WTC11 (cell line): ENCODE data around the gene PI4KA.

Experiments
- CREM ChIP-seq: sonication (generic); formaldehyde crosslinking; IDR thresholded peaks from 2 replicates; pipeline ENCODE4 v1.8.1; 2022; ENCODE audit warnings: mild to moderate bottlenecking, missing genetic modification reagents, moderate library complexity
- ETV6 ChIP-seq: sonication (generic); formaldehyde crosslinking; IDR thresholded peaks from 2 replicates; pipeline ENCODE4 v1.8.1; 2022; ENCODE audit warnings: mild to moderate bottlenecking, missing genetic modification reagents
- NFE2L1 ChIP-seq: sonication (generic); formaldehyde crosslinking; IDR thresholded peaks from 2 replicates; pipeline ENCODE4 v1.8.1; 2023; ENCODE audit warnings: missing genetic modification reagents
- SP1 ChIP-seq: sonication (generic); formaldehyde crosslinking; conservative IDR thresholded peaks from 2 replicates; pipeline ENCODE4 v1.8.1; 2022; ENCODE audit warnings: missing genetic modification reagents
- ZNF317 ChIP-seq: sonication (generic); formaldehyde crosslinking; IDR thresholded peaks from 2 replicates; pipeline ENCODE4 v1.8.1; 2023; ENCODE audit warnings: low read depth, mild to moderate bottlenecking, moderate library complexity, missing genetic modification reagents, borderline replicate concordance
- TF ChIP-seq, protein P1 (sequence below): fragments of 200-600 bp; IDR thresholded peaks from 2 replicates; pipeline ENCODE4 v1.8.0; 2022; ENCODE audit warnings: antibody characterized with exemption
- TF ChIP-seq, protein P2 (sequence below): sonication (generic); formaldehyde crosslinking; IDR thresholded peaks from 2 replicates; pipeline ENCODE4 v1.8.1; 2023; ENCODE audit warnings: mild to moderate bottlenecking, missing genetic modification reagents
- TF ChIP-seq, protein P3 (sequence below): sonication (generic); formaldehyde crosslinking; IDR thresholded peaks from 2 replicates; pipeline ENCODE4 v1.8.1; 2023; ENCODE audit warnings: mild to moderate bottlenecking, moderate library complexity, missing genetic modification reagents

DNA sequence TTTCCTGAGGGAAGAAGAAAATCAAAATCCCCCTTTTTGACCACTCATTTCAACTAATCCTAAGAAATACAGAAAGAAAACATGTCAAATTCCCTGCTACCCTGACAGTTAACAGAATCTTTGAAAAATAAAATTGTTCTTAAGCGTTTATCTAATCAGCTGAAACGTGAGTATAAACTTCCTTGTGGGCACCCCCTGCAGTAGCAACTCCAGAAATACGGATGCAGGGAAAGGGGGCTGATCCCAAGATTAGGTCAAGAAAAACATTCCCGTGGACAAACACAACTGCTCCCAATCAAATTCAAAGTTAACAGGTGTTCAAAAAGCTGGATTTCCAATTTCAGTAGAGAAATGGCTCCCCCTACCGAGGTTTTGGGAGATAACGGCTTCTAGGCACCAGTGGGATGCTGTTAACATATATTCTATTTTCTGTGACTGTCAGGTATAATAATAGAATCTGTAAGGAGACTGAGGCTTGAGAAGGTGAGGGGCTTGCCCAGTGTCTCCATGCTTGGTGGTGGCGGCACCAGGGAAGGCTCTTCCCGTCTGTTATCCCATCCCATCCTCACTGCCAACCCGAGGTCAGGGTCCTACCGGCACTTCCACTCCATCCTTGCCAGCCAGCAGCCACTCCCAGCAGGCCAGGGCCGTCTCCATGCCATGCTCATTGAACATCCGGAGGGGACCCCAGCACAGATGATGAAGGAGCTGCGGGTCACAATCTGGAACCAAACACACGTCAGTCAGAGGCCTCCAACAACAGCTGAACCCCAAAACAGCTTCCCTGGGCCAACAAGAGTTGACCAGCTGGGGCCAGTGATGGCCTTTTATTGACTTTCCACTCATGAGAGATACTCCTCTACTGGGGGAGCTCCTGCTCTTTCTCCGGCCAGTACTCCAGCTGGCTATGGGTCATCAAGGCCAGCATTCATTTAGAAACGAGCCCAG lies 116.7 kb downstream of the PI4KA start:
- TF ChIP-seq ETV6 (CRISPR knock-in tag) (no peak), NFE2L1 (CRISPR knock-in tag) (no peak), SP1 (CRISPR knock-in tag) (no peak), ZNF317 (CRISPR knock-in tag) (no peak), CREM (no peak)
- TF ChIP-seq, protein P1, sequence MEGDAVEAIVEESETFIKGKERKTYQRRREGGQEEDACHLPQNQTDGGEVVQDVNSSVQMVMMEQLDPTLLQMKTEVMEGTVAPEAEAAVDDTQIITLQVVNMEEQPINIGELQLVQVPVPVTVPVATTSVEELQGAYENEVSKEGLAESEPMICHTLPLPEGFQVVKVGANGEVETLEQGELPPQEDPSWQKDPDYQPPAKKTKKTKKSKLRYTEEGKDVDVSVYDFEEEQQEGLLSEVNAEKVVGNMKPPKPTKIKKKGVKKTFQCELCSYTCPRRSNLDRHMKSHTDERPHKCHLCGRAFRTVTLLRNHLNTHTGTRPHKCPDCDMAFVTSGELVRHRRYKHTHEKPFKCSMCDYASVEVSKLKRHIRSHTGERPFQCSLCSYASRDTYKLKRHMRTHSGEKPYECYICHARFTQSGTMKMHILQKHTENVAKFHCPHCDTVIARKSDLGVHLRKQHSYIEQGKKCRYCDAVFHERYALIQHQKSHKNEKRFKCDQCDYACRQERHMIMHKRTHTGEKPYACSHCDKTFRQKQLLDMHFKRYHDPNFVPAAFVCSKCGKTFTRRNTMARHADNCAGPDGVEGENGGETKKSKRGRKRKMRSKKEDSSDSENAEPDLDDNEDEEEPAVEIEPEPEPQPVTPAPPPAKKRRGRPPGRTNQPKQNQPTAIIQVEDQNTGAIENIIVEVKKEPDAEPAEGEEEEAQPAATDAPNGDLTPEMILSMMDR: peak; percentile 74
- TF ChIP-seq, protein P2, sequence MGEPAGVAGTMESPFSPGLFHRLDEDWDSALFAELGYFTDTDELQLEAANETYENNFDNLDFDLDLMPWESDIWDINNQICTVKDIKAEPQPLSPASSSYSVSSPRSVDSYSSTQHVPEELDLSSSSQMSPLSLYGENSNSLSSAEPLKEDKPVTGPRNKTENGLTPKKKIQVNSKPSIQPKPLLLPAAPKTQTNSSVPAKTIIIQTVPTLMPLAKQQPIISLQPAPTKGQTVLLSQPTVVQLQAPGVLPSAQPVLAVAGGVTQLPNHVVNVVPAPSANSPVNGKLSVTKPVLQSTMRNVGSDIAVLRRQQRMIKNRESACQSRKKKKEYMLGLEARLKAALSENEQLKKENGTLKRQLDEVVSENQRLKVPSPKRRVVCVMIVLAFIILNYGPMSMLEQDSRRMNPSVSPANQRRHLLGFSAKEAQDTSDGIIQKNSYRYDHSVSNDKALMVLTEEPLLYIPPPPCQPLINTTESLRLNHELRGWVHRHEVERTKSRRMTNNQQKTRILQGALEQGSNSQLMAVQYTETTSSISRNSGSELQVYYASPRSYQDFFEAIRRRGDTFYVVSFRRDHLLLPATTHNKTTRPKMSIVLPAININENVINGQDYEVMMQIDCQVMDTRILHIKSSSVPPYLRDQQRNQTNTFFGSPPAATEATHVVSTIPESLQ (CRISPR knock-in tag): no peak
- TF ChIP-seq, protein P3, sequence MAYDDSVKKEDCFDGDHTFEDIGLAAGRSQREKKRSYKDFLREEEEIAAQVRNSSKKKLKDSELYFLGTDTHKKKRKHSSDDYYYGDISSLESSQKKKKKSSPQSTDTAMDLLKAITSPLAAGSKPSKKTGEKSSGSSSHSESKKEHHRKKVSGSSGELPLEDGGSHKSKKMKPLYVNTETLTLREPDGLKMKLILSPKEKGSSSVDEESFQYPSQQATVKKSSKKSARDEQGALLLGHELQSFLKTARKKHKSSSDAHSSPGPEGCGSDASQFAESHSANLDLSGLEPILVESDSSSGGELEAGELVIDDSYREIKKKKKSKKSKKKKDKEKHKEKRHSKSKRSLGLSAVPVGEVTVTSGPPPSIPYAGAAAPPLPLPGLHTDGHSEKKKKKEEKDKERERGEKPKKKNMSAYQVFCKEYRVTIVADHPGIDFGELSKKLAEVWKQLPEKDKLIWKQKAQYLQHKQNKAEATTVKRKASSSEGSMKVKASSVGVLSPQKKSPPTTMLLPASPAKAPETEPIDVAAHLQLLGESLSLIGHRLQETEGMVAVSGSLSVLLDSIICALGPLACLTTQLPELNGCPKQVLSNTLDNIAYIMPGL (CRISPR knock-in tag): no peak
